Measurements from ENCODE around the gene C1QTNF12. TPM values are rescaled to one million over a fixed set of nuclear protein-coding genes. Genes with fewer than 3 reads are reported as not detected.

The C1QTNF12 gene
- total and polyA plus RNA-seq, 2 experiments from 2014 or later: 4.1 to 4.2 TPM

DNA sequence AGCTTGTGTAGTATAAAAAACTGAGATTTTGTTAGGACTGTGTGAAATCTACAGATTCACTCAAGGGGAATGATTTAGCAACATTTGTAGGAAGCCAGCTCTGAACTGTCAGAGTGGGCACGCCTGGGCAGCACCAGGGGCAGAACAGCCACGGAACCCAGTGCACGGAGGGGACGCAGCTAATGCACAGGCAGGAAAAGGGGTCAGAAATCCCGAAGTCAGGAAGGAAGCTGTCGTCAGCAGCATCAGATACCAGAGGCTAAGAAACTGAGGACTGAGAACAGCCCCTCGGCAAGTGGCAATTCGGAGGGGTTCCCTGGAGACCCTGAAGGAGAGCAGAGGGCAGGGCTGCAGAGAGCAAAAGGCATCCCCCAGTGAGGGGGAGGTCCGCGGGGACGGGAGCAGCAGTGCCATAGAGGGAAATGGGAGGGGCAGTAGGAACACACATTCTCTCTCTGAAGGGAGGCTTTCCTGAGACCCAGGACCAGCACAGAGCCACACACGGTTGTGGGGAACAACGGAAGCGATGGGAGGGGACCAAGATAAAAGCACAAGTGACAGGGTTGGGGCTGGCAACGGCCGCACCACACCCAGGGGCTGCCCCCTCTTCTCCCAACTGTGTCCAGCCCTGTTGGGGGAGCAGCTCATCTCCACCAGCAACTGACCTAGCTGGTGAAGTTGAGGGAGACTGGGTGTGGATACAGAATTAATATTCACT is 14.5 kb upstream of the C1QTNF12 start (continued):
- no peak for TF ChIP-seq POLR2AphosphoS5 (IDR thresholded peaks at IDR 0.05; ENCODE audit: low read depth)
- TF ChIP-seq, protein P1, sequence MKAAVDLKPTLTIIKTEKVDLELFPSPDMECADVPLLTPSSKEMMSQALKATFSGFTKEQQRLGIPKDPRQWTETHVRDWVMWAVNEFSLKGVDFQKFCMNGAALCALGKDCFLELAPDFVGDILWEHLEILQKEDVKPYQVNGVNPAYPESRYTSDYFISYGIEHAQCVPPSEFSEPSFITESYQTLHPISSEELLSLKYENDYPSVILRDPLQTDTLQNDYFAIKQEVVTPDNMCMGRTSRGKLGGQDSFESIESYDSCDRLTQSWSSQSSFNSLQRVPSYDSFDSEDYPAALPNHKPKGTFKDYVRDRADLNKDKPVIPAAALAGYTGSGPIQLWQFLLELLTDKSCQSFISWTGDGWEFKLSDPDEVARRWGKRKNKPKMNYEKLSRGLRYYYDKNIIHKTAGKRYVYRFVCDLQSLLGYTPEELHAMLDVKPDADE (IDR thresholded peaks at IDR 0.05): no peak
- TF ChIP-seq STAT1 (IDR thresholded peaks at IDR 0.05; ENCODE audit: unreplicated experiment): no peak
- no peak for TF ChIP-seq EZH2phosphoT487 (IDR thresholded peaks at IDR 0.05; ENCODE audit: unreplicated experiment)
- TF ChIP-seq CREB1 (CRISPR knock-in tag; IDR thresholded peaks at IDR 0.05; ENCODE audit: low read depth): no peak
- TF ChIP-seq, protein P2, sequence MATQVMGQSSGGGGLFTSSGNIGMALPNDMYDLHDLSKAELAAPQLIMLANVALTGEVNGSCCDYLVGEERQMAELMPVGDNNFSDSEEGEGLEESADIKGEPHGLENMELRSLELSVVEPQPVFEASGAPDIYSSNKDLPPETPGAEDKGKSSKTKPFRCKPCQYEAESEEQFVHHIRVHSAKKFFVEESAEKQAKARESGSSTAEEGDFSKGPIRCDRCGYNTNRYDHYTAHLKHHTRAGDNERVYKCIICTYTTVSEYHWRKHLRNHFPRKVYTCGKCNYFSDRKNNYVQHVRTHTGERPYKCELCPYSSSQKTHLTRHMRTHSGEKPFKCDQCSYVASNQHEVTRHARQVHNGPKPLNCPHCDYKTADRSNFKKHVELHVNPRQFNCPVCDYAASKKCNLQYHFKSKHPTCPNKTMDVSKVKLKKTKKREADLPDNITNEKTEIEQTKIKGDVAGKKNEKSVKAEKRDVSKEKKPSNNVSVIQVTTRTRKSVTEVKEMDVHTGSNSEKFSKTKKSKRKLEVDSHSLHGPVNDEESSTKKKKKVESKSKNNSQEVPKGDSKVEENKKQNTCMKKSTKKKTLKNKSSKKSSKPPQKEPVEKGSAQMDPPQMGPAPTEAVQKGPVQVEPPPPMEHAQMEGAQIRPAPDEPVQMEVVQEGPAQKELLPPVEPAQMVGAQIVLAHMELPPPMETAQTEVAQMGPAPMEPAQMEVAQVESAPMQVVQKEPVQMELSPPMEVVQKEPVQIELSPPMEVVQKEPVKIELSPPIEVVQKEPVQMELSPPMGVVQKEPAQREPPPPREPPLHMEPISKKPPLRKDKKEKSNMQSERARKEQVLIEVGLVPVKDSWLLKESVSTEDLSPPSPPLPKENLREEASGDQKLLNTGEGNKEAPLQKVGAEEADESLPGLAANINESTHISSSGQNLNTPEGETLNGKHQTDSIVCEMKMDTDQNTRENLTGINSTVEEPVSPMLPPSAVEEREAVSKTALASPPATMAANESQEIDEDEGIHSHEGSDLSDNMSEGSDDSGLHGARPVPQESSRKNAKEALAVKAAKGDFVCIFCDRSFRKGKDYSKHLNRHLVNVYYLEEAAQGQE (IDR thresholded peaks at IDR 0.05; ENCODE audit: unreplicated experiment): no peak
- TF ChIP-seq ZNF114 (CRISPR knock-in tag; IDR thresholded peaks at IDR 0.05): no peak

DNA sequence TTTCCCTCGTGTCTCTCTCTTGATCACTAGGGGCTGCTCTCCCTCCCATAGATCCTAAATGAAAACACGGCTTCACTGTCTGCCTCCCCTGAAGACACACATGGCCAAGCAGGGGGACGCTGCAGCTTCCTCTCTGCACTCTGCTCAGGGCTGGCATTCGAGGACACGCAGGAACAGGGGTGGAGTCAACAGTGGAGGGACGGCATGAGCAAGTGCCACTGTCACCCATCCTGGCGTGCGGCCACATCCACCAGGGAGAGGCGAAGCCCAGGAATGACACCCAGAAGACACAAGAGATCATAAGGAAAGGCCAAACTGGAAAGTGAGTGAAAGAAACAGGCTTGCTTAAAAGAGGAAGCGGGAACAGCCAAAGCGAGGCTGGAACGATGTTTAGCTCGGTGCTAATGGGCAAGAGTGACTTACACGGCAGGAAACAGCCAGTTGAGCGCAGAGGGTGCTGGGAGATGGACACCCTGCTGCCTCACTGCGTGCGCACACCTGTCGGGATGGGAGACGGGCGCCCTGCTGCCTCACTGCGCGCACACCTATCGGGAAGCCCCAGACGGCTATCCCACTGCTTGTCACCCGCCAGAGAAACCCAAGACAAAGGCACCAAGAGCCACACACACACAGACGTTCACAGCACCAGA is 13.6 kb upstream of the C1QTNF12 start:
- no peaks in the 10 kb centered on the region for H3K9me3 Mint-ChIP-seq
- H3K4me3 ChIP-seq: no peak overlapping the region
- H3F3A ChIP-seq (replicated peaks; ENCODE audit: low read depth): 0 out of 2 replicates have a peak, but pooled peaks cover 13% of the 10 kb centered on the region
- no peaks in the 10 kb centered on the region for H3K27me3 ChIP-seq (ENCODE audit: insufficient read depth)
- H3K27me3 Mint-ChIP-seq (ENCODE audit: insufficient read depth, low read depth, poor library complexity): peaks cover 19% of the 10 kb centered on the region
- peaks cover 27% of the 10 kb centered on the region for H4K20me1 ChIP-seq (replicated peaks; ENCODE audit: insufficient read depth)
- no peak overlapping the region for H3K27ac ChIP-seq (ENCODE audit: low read depth)
- peaks cover 28% of the 10 kb centered on the region for H3K79me2 ChIP-seq (replicated peaks; ENCODE audit: insufficient read depth)
- no peaks in the 10 kb centered on the region for H3K9me2 ChIP-seq (ENCODE audit: insufficient read depth)
- no peak overlapping the region for H3K4me3 Mint-ChIP-seq
- ATAC-seq (no peak), DNase-seq (ENCODE audit: low spot score) (no peak)
- peaks cover 9% of the 10 kb centered on the region for H3K4me1 ChIP-seq (ENCODE audit: insufficient read depth)
- H3K4me1 Mint-ChIP-seq: peaks cover 22% of the 10 kb centered on the region
- H3K36me3 ChIP-seq (ENCODE audit: insufficient read depth): peaks cover 20% of the 10 kb centered on the region; the same call in 1 of the 2 replicates
- no peak overlapping the region; the same call in 1 of the 2 replicates for H3K27ac Mint-ChIP-seq
- no peak overlapping the region for H3K4me2 ChIP-seq
- H2AFZ ChIP-seq: no peak overlapping the region
- peaks cover 71% of the 10 kb centered on the region for H3K36me3 Mint-ChIP-seq (ENCODE audit: low read depth)
- TF ChIP-seq EZH2phosphoT487 (IDR thresholded peaks at IDR 0.05; ENCODE audit: unreplicated experiment): no peak
- TF ChIP-seq CREB1 (CRISPR knock-in tag; IDR thresholded peaks at IDR 0.05; ENCODE audit: low read depth): no peak
- TF ChIP-seq, protein P3, sequence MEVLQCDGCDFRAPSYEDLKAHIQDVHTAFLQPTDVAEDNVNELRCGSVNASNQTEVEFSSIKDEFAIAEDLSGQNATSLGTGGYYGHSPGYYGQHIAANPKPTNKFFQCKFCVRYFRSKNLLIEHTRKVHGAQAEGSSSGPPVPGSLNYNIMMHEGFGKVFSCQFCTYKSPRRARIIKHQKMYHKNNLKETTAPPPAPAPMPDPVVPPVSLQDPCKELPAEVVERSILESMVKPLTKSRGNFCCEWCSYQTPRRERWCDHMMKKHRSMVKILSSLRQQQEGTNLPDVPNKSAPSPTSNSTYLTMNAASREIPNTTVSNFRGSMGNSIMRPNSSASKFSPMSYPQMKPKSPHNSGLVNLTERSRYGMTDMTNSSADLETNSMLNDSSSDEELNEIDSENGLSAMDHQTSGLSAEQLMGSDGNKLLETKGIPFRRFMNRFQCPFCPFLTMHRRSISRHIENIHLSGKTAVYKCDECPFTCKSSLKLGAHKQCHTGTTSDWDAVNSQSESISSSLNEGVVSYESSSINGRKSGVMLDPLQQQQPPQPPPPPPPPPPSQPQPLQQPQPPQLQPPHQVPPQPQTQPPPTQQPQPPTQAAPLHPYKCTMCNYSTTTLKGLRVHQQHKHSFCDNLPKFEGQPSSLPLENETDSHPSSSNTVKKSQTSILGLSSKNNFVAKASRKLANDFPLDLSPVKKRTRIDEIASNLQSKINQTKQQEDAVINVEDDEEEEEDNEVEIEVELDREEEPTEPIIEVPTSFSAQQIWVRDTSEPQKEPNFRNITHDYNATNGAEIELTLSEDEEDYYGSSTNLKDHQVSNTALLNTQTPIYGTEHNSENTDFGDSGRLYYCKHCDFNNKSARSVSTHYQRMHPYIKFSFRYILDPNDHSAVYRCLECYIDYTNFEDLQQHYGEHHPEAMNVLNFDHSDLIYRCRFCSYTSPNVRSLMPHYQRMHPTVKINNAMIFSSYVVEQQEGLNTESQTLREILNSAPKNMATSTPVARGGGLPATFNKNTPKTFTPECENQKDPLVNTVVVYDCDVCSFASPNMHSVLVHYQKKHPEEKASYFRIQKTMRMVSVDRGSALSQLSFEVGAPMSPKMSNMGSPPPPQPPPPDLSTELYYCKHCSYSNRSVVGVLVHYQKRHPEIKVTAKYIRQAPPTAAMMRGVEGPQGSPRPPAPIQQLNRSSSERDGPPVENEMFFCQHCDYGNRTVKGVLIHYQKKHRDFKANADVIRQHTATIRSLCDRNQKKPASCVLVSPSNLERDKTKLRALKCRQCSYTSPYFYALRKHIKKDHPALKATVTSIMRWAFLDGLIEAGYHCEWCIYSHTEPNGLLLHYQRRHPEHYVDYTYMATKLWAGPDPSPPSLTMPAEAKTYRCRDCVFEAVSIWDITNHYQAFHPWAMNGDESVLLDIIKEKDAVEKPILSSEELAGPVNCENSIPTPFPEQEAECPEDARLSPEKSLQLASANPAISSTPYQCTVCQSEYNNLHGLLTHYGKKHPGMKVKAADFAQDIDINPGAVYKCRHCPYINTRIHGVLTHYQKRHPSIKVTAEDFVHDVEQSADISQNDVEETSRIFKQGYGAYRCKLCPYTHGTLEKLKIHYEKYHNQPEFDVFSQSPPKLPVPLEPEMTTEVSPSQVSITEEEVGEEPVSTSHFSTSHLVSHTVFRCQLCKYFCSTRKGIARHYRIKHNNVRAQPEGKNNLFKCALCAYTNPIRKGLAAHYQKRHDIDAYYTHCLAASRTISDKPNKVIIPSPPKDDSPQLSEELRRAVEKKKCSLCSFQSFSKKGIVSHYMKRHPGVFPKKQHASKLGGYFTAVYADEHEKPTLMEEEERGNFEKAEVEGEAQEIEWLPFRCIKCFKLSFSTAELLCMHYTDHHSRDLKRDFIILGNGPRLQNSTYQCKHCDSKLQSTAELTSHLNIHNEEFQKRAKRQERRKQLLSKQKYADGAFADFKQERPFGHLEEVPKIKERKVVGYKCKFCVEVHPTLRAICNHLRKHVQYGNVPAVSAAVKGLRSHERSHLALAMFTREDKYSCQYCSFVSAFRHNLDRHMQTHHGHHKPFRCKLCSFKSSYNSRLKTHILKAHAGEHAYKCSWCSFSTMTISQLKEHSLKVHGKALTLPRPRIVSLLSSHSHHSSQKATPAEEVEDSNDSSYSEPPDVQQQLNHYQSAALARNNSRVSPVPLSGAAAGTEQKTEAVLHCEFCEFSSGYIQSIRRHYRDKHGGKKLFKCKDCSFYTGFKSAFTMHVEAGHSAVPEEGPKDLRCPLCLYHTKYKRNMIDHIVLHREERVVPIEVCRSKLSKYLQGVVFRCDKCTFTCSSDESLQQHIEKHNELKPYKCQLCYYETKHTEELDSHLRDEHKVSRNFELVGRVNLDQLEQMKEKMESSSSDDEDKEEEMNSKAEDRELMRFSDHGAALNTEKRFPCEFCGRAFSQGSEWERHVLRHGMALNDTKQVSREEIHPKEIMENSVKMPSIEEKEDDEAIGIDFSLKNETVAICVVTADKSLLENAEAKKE (CRISPR knock-in tag; IDR thresholded peaks at IDR 0.05): no peak
- TF ChIP-seq POLR2AphosphoS5 (IDR thresholded peaks at IDR 0.05; ENCODE audit: low read depth): no peak
- TF ChIP-seq EZH2 (IDR thresholded peaks at IDR 0.05; ENCODE audit: low read depth, unreplicated experiment): no peak
